ENCODE results near the gene ANP32E. TPM values are rescaled to one million over a fixed set of nuclear protein-coding genes. Genes with fewer than 3 reads are reported as not detected.
A peak's percentile ranks its signal among the peaks of the same experiment; 100 is the strongest.

Gene ANP32E
- 95.8 TPM for polyA plus RNA-seq (2012; ENCODE audit: missing spikeins)

GRCh38 chr1:150235852-150236613 is at the start of gene ANP32E:
Gene ANP32E (minus strand): TSS chr1:150236112. CDS start chr1:150235786, 326 bp downstream.
- DNase-seq (ENCODE audit: insufficient read length) (peak; percentile 81), FAIRE-seq (peak; percentile 97)
- peak; percentile 97 for TF ChIP-seq POLR2AphosphoS5 (IDR thresholded peaks at IDR 0.05; ENCODE audit: low read depth, low read length)
- peak; percentile 100 for TF ChIP-seq TAF1 (IDR thresholded peaks at IDR 0.05; ENCODE audit: borderline replicate concordance, low read depth, low read length)
- peak; percentile 99 for TF ChIP-seq POLR2A (IDR thresholded peaks at IDR 0.05; ENCODE audit: low read depth, low read length)

- TF ChIP-seq POLR2A (IDR thresholded peaks at IDR 0.05; ENCODE audit: low read depth, low read length) (no peak), POLR2AphosphoS5 (IDR thresholded peaks at IDR 0.05; ENCODE audit: low read depth, low read length) (no peak), TAF1 (IDR thresholded peaks at IDR 0.05; ENCODE audit: borderline replicate concordance, low read depth, low read length) (no peak)
- FAIRE-seq (no peak), DNase-seq (ENCODE audit: insufficient read length) (no peak)
These were observed 47.3 kb upstream of the ANP32E start for GRCh38 chr1:150283260-150283659.

GRCh38 chr1:150282558-150282958 is 46.6 kb upstream of the ANP32E start:
- DNase-seq (ENCODE audit: insufficient read length) (no peak), FAIRE-seq (no peak)
- TF ChIP-seq POLR2A (IDR thresholded peaks at IDR 0.05; ENCODE audit: low read depth, low read length) (no peak), TAF1 (IDR thresholded peaks at IDR 0.05; ENCODE audit: borderline replicate concordance, low read depth, low read length) (no peak), POLR2AphosphoS5 (IDR thresholded peaks at IDR 0.05; ENCODE audit: low read depth, low read length) (no peak)

- peak; percentile 86 for FAIRE-seq
- no peak for TF ChIP-seq POLR2A (IDR thresholded peaks at IDR 0.05; ENCODE audit: low read depth, low read length)
- no peak for TF ChIP-seq TAF1 (IDR thresholded peaks at IDR 0.05; ENCODE audit: borderline replicate concordance, low read depth, low read length)
- TF ChIP-seq POLR2AphosphoS5 (IDR thresholded peaks at IDR 0.05; ENCODE audit: low read depth, low read length): no peak
- DNase-seq (ENCODE audit: insufficient read length): peak; percentile 39
These were observed 46.0 kb upstream of the ANP32E start, which contains the start of gene CIART for GRCh38 chr1:150281758-150282557. Gene CIART (plus strand): TSS chr1:150282554. CDS start chr1:150283268, 714 bp downstream.

GRCh38 chr1:150281221-150281757 is 45.4 kb upstream of the ANP32E start:
- peak; percentile 21 for FAIRE-seq
- TF ChIP-seq POLR2AphosphoS5 (IDR thresholded peaks at IDR 0.05; ENCODE audit: low read depth, low read length) (no peak), TAF1 (IDR thresholded peaks at IDR 0.05; ENCODE audit: borderline replicate concordance, low read depth, low read length) (no peak), POLR2A (IDR thresholded peaks at IDR 0.05; ENCODE audit: low read depth, low read length) (no peak)
- no peak for DNase-seq (ENCODE audit: insufficient read length)

GRCh38 chr1:150280138-150280707 is 44.3 kb upstream of the ANP32E start:
- FAIRE-seq (no peak), DNase-seq (ENCODE audit: insufficient read length) (no peak)
- TF ChIP-seq TAF1 (IDR thresholded peaks at IDR 0.05; ENCODE audit: borderline replicate concordance, low read depth, low read length) (no peak), POLR2AphosphoS5 (IDR thresholded peaks at IDR 0.05; ENCODE audit: low read depth, low read length) (no peak), POLR2A (IDR thresholded peaks at IDR 0.05; ENCODE audit: low read depth, low read length) (no peak)

GRCh38 chr1:150273311-150273710 is 37.4 kb upstream of the ANP32E start:
- TF ChIP-seq POLR2A (IDR thresholded peaks at IDR 0.05; ENCODE audit: low read depth, low read length) (no peak), POLR2AphosphoS5 (IDR thresholded peaks at IDR 0.05; ENCODE audit: low read depth, low read length) (no peak), TAF1 (IDR thresholded peaks at IDR 0.05; ENCODE audit: borderline replicate concordance, low read depth, low read length) (no peak)
- FAIRE-seq (no peak), DNase-seq (ENCODE audit: insufficient read length) (no peak)

GRCh38 chr1:150271291-150271959 is 35.5 kb upstream of the ANP32E start:
- FAIRE-seq: no peak
- no peak for DNase-seq (ENCODE audit: insufficient read length)
- TF ChIP-seq TAF1 (IDR thresholded peaks at IDR 0.05; ENCODE audit: borderline replicate concordance, low read depth, low read length) (no peak), POLR2AphosphoS5 (IDR thresholded peaks at IDR 0.05; ENCODE audit: low read depth, low read length) (no peak), POLR2A (IDR thresholded peaks at IDR 0.05; ENCODE audit: low read depth, low read length) (no peak)

- DNase-seq (ENCODE audit: insufficient read length) (no peak), FAIRE-seq (no peak)
- TF ChIP-seq POLR2A (IDR thresholded peaks at IDR 0.05; ENCODE audit: low read depth, low read length): no peak
- TF ChIP-seq POLR2AphosphoS5 (IDR thresholded peaks at IDR 0.05; ENCODE audit: low read depth, low read length): no peak
- TF ChIP-seq TAF1 (IDR thresholded peaks at IDR 0.05; ENCODE audit: borderline replicate concordance, low read depth, low read length): no peak
These were observed 33.5 kb upstream of the ANP32E start for GRCh38 chr1:150269451-150269850.

- FAIRE-seq: peak; percentile 95
- TF ChIP-seq POLR2A (IDR thresholded peaks at IDR 0.05; ENCODE audit: low read depth, low read length) (peak; percentile 62), TAF1 (IDR thresholded peaks at IDR 0.05; ENCODE audit: borderline replicate concordance, low read depth, low read length) (peak; percentile 47), POLR2AphosphoS5 (IDR thresholded peaks at IDR 0.05; ENCODE audit: low read depth, low read length) (peak; percentile 34)
- peak; percentile 98 for DNase-seq (ENCODE audit: insufficient read length)
These were observed 32.9 kb upstream of the ANP32E start, which contains the start of gene APH1A for GRCh38 chr1:150268705-150269403. Gene APH1A (minus strand): TSS chr1:150269016. CDS start chr1:150268810, 206 bp downstream.

Data from GM12892 (cell line).